ENCODE data around the gene SLC2A4RG. TPM values are rescaled to one million over a fixed set of nuclear protein-coding genes. Genes with fewer than 3 reads are reported as not detected.

The SLC2A4RG gene
- total and polyA plus RNA-seq, 2 experiments from 2014 or later: 43.9 to 50.4 TPM

DNA sequence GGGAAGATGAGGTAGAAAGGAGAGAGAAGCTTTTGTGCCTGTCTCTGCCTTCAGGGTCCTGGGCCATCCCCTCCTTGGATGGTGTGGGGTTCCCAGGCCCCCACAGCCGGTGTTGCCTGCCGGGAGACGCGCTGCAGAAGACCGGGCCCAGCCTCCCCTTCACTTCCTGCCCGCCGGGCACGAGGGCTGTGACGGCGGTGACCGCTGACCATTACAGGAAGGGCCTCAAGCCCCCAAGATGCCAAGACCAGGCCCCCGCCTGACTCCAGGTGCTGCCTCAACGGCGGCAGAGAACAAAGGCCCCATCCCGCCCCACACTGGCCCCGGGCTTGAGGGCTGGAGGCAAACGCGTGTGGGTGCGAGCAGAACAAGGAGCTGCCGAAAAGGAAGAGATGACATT lies 53.3 kb downstream of the SLC2A4RG start:
- no peak for DNase-seq (ENCODE audit: low spot score)
- Histone ChIP-seq H3K9me3 (ENCODE audit: low read depth) (no peaks in the 10 kb centered on the region), H3K9me2 (replicated peaks; ENCODE audit: insufficient read depth) (no peaks in the 10 kb centered on the region), H3K27me3 (no peaks in the 10 kb centered on the region), H3K4me2 (no peak overlapping the region), H2AFZ (no peak overlapping the region), H3K79me2 (no peaks in the 10 kb centered on the region), H4K20me1 (ENCODE audit: insufficient read depth, poor library complexity, severe bottlenecking) (no peaks in the 10 kb centered on the region), H3K4me3 (no peak overlapping the region), H3K36me3 (replicated peaks; ENCODE audit: insufficient read depth, low read depth) (no peaks in the 10 kb centered on the region), H3K27ac (no peak overlapping the region), H3K4me1 (ENCODE audit: insufficient read depth) (no peaks in the 10 kb centered on the region)
- WGBS (ENCODE audit: low lambda C conversion rate, missing lambda C conversion rate): 92% methylated on average over 19 of the region's 20 CpGs
- TF ChIP-seq, protein P1, sequence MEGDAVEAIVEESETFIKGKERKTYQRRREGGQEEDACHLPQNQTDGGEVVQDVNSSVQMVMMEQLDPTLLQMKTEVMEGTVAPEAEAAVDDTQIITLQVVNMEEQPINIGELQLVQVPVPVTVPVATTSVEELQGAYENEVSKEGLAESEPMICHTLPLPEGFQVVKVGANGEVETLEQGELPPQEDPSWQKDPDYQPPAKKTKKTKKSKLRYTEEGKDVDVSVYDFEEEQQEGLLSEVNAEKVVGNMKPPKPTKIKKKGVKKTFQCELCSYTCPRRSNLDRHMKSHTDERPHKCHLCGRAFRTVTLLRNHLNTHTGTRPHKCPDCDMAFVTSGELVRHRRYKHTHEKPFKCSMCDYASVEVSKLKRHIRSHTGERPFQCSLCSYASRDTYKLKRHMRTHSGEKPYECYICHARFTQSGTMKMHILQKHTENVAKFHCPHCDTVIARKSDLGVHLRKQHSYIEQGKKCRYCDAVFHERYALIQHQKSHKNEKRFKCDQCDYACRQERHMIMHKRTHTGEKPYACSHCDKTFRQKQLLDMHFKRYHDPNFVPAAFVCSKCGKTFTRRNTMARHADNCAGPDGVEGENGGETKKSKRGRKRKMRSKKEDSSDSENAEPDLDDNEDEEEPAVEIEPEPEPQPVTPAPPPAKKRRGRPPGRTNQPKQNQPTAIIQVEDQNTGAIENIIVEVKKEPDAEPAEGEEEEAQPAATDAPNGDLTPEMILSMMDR (IDR thresholded peaks at IDR 0.05; ENCODE audit: poor library complexity): no peak
- TF ChIP-seq EZH2 (IDR thresholded peaks at IDR 0.05; ENCODE audit: borderline replicate concordance) (no peak), EZH2phosphoT487 (IDR thresholded peaks at IDR 0.05; ENCODE audit: low read depth, severe bottlenecking, unreplicated experiment) (no peak)

Small RNA genes within 50 kb of the gene (small RNA-seq; reads per million reads assigned to genes)
- gene LIME1 (not detected), gene TNFRSF6B (not detected)

Other genes starting within 250 kb of the SLC2A4RG start
- gene EEF1A2, start 240.7 kb upstream of the SLC2A4RG start, total RNA-seq: 18.5 and 23.5 TPM in 2 replicates
- gene EEF1A2, start 240.7 kb upstream of the SLC2A4RG start, polyA plus RNA-seq: 12.0 and 14.8 TPM in 2 replicates
- gene PPDPF, start 219.0 kb upstream of the SLC2A4RG start, total RNA-seq: 47.6 and 55.1 TPM in 2 replicates
- 330 and 333 TPM in 2 replicates for gene PPDPF, start 219.0 kb upstream of the SLC2A4RG start, polyA plus RNA-seq
- 0.52 and 1.1 TPM in 2 replicates for gene PTK6, start 202.4 kb upstream of the SLC2A4RG start, total RNA-seq
- gene PTK6, start 202.4 kb upstream of the SLC2A4RG start, polyA plus RNA-seq: 0.06 and 0.27 TPM in 2 replicates
- gene SRMS, start 192.0 kb upstream of the SLC2A4RG start, total RNA-seq: not detected in 2 replicates
- gene SRMS, start 192.0 kb upstream of the SLC2A4RG start, polyA plus RNA-seq: not detected in 2 replicates
- gene FNDC11, start 185.6 kb upstream of the SLC2A4RG start, total RNA-seq: 0.57 and 0.76 TPM in 2 replicates
- 0.79 and 2.1 TPM in 2 replicates for gene FNDC11, start 185.6 kb upstream of the SLC2A4RG start, polyA plus RNA-seq
- 14.8 and 17.0 TPM in 2 replicates for gene HELZ2, start 165.5 kb upstream of the SLC2A4RG start, total RNA-seq
- 4.6 and 5.8 TPM in 2 replicates for gene HELZ2, start 165.5 kb upstream of the SLC2A4RG start, polyA plus RNA-seq
- gene GMEB2, start 112.7 kb upstream of the SLC2A4RG start, total RNA-seq: 10.0 and 10.7 TPM in 2 replicates
- 8.7 and 10.9 TPM in 2 replicates for gene GMEB2, start 112.7 kb upstream of the SLC2A4RG start, polyA plus RNA-seq
- 13.2 and 14.4 TPM in 2 replicates for gene STMN3, start 86.4 kb upstream of the SLC2A4RG start, total RNA-seq
- 17.3 and 18.2 TPM in 2 replicates for gene STMN3, start 86.4 kb upstream of the SLC2A4RG start, polyA plus RNA-seq
- 16.9 and 18.2 TPM in 2 replicates for gene RTEL1, start 81.5 kb upstream of the SLC2A4RG start, total RNA-seq
- 14.0 and 18.3 TPM in 2 replicates for gene RTEL1, start 81.5 kb upstream of the SLC2A4RG start, polyA plus RNA-seq
- gene TNFRSF6B, start 43.1 kb upstream of the SLC2A4RG start, total RNA-seq: 0.97 and 3.3 TPM in 2 replicates
- 4.2 and 5.1 TPM in 2 replicates for gene TNFRSF6B, start 43.1 kb upstream of the SLC2A4RG start, polyA plus RNA-seq
- 24.0 and 31.5 TPM in 2 replicates for gene ARFRP1, start 31.8 kb upstream of the SLC2A4RG start, total RNA-seq
- 38.0 and 50.0 TPM in 2 replicates for gene ARFRP1, start 31.8 kb upstream of the SLC2A4RG start, polyA plus RNA-seq
- 18.6 and 21.5 TPM in 2 replicates for gene ZGPAT, start 31.7 kb upstream of the SLC2A4RG start, total RNA-seq
- 41.7 and 48.7 TPM in 2 replicates for gene ZGPAT, start 31.7 kb upstream of the SLC2A4RG start, polyA plus RNA-seq
- gene LIME1, start 3.1 kb upstream of the SLC2A4RG start, total RNA-seq: 6.6 and 11.7 TPM in 2 replicates
- gene LIME1, start 3.1 kb upstream of the SLC2A4RG start, polyA plus RNA-seq: 20.2 and 20.7 TPM in 2 replicates
- 4.0 and 5.2 TPM in 2 replicates for gene ZBTB46, start 91.5 kb downstream of the SLC2A4RG start, total RNA-seq
- 2.0 and 3.2 TPM in 2 replicates for gene ZBTB46, start 91.5 kb downstream of the SLC2A4RG start, polyA plus RNA-seq
- gene ABHD16B, start 121.7 kb downstream of the SLC2A4RG start, total RNA-seq: not detected in 2 replicates
- gene ABHD16B, start 121.7 kb downstream of the SLC2A4RG start, polyA plus RNA-seq: 0.68 and 0.95 TPM in 2 replicates
- 83.2 and 86.2 TPM in 2 replicates for gene TPD52L2, start 125.5 kb downstream of the SLC2A4RG start, total RNA-seq
- 93.8 and 98.1 TPM in 2 replicates for gene TPD52L2, start 125.5 kb downstream of the SLC2A4RG start, polyA plus RNA-seq
- gene DNAJC5, start 155.3 kb downstream of the SLC2A4RG start, total RNA-seq: 34.0 and 39.6 TPM in 2 replicates
- gene DNAJC5, start 155.3 kb downstream of the SLC2A4RG start, polyA plus RNA-seq: 6.6 and 10.2 TPM in 2 replicates
- 18.5 and 20.0 TPM in 2 replicates for gene UCKL1, start 216.6 kb downstream of the SLC2A4RG start, total RNA-seq
- gene UCKL1, start 216.6 kb downstream of the SLC2A4RG start, polyA plus RNA-seq: 52.2 and 62.9 TPM in 2 replicates
- gene ZNF512B, start 230.2 kb downstream of the SLC2A4RG start, total RNA-seq: 11.5 and 13.5 TPM in 2 replicates
- gene ZNF512B, start 230.2 kb downstream of the SLC2A4RG start, polyA plus RNA-seq: 10.1 and 12.4 TPM in 2 replicates
- 1.1 and 1.6 TPM in 2 replicates for gene SAMD10, start 239.9 kb downstream of the SLC2A4RG start, total RNA-seq
- gene SAMD10, start 239.9 kb downstream of the SLC2A4RG start, polyA plus RNA-seq: 11.0 and 11.7 TPM in 2 replicates
- gene PRPF6, start 241.4 kb downstream of the SLC2A4RG start, total RNA-seq: 35.6 and 41.3 TPM in 2 replicates
- 37.3 and 43.1 TPM in 2 replicates for gene PRPF6, start 241.4 kb downstream of the SLC2A4RG start, polyA plus RNA-seq

Measured in hepatocyte (in vitro differentiated cells).